ENCODE data around the gene REX1BD.

DNA sequence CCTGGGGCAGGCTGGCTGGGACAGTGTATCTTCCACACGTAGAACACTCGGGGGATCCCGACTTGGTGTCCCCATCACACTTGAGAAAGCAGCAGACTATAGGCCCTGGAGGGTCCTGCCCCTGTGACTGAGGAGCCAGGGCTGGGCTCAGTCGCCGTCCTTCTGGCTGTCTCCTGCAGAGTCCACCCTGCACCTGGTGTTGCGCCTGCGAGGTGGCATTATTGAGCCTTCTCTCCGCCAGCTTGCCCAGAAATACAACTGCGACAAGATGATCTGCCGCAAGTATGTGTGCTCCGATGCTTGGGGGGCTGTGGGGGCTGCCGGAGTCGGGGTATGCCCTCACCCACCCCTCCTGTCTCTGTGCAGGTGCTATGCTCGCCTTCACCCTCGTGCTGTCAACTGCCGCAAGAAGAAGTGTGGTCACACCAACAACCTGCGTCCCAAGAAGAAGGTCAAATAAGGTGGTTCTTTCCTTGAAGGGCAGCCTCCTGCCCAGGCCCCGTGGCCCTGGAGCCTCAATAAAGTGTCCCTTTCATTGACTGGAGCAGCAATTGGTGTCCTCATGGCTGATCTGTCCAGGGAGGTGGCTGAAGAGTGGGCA lies 13.8 kb upstream of the REX1BD start:
- TF ChIP-seq, protein P1, sequence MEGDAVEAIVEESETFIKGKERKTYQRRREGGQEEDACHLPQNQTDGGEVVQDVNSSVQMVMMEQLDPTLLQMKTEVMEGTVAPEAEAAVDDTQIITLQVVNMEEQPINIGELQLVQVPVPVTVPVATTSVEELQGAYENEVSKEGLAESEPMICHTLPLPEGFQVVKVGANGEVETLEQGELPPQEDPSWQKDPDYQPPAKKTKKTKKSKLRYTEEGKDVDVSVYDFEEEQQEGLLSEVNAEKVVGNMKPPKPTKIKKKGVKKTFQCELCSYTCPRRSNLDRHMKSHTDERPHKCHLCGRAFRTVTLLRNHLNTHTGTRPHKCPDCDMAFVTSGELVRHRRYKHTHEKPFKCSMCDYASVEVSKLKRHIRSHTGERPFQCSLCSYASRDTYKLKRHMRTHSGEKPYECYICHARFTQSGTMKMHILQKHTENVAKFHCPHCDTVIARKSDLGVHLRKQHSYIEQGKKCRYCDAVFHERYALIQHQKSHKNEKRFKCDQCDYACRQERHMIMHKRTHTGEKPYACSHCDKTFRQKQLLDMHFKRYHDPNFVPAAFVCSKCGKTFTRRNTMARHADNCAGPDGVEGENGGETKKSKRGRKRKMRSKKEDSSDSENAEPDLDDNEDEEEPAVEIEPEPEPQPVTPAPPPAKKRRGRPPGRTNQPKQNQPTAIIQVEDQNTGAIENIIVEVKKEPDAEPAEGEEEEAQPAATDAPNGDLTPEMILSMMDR (conservative IDR thresholded peaks at IDR 0.05): no peak
- TF ChIP-seq EZH2 (IDR thresholded peaks at IDR 0.05; ENCODE audit: low read depth): no peak
